ENCODE results near the gene ZMYND10. TPM values are rescaled to one million over a fixed set of nuclear protein-coding genes. Genes with fewer than 3 reads are reported as not detected.

ZMYND10 gene
- polyA plus RNA-seq, 1 donor (not counting 4 experiments of a cell fraction or from before 2014, with no cell fraction given) = 0.21 TPM

DNA sequence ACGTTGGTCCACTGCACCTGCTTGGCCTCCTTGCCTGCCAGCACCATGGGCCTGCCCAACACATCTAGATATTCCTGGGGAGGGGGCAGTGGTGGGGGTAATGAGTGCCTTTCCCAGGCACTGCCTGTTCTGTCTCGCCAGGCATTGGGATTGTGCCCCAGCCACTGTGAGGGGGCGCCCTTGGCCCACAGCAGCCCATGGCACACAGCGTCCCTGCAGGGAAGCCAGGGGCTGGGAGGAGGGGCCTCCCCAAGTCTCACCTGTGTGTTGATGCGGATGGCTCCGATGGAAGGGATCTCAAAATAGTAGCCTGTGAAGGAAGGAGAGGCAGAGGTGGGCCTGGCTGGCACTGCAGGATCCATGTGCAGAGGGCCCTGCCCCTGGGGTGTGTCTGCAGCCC is 32.5 kb upstream of the ZMYND10 start:
- DNase-seq (ENCODE audit: low read depth, low spot score) = no peak
- no peak for TF ChIP-seq EZH2 (IDR thresholded peaks at IDR 0.05; ENCODE audit: low read length)
- TF ChIP-seq, protein P1, sequence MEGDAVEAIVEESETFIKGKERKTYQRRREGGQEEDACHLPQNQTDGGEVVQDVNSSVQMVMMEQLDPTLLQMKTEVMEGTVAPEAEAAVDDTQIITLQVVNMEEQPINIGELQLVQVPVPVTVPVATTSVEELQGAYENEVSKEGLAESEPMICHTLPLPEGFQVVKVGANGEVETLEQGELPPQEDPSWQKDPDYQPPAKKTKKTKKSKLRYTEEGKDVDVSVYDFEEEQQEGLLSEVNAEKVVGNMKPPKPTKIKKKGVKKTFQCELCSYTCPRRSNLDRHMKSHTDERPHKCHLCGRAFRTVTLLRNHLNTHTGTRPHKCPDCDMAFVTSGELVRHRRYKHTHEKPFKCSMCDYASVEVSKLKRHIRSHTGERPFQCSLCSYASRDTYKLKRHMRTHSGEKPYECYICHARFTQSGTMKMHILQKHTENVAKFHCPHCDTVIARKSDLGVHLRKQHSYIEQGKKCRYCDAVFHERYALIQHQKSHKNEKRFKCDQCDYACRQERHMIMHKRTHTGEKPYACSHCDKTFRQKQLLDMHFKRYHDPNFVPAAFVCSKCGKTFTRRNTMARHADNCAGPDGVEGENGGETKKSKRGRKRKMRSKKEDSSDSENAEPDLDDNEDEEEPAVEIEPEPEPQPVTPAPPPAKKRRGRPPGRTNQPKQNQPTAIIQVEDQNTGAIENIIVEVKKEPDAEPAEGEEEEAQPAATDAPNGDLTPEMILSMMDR (optimal IDR thresholded peaks at IDR 0.05 in 1 of 3, IDR thresholded peaks at IDR 0.05 in 1 of 3, conservative IDR thresholded peaks at IDR 0.05 in 1 of 3; ENCODE audit: extremely low read depth in 1 of 3, insufficient read depth in 2 of 3, low read length in 3 of 3) = peak in 1 of 3 experiments; percentile 15
- H3K4me3 ChIP-seq (ENCODE audit: control insufficient read depth in 2 of 3, extremely low read depth in 1 of 3, insufficient read depth in 2 of 3, low read depth in 1 of 3, low read length in 3 of 3) = no peak overlapping the region
- no peaks in the 10 kb centered on the region for H3K27me3 ChIP-seq (ENCODE audit: control insufficient read depth, extremely low read depth, insufficient read depth, low read length)
- H3K9ac ChIP-seq (ENCODE audit: control insufficient read depth, extremely low read depth, insufficient read depth, low read length) = no peak overlapping the region
- no peak overlapping the region for H3K4me2 ChIP-seq (ENCODE audit: control insufficient read depth, extremely low read depth, insufficient read depth, low read depth, low read length)
- H3K27ac ChIP-seq (ENCODE audit: control insufficient read depth, insufficient read depth, low read length) = no peak overlapping the region
- no peaks in the 10 kb centered on the region for H3K9me1 ChIP-seq (ENCODE audit: control insufficient read depth, extremely low read depth, insufficient read depth, low read length)
- dilution Hi-C loops (cut with MboI; ENCODE audit: extremely low pct_ligation_motif_present, low sequenced_read_pairs) = no loop called here
- H4K20me1 ChIP-seq (ENCODE audit: control insufficient read depth, extremely low read depth, insufficient read depth, low read length) = peaks cover 3% of the 10 kb centered on the region
- no peak for FAIRE-seq
- H3K4me1 ChIP-seq (ENCODE audit: control insufficient read depth, extremely low read depth, insufficient read depth, low read length) = no peaks in the 10 kb centered on the region
- no peaks in the 10 kb centered on the region for H3K79me2 ChIP-seq (ENCODE audit: control insufficient read depth, insufficient read depth, low read length)
- no peak overlapping the region for H2AFZ ChIP-seq (ENCODE audit: control insufficient read depth, low read length)
- H3K9me3 ChIP-seq (ENCODE audit: control insufficient read depth, low read depth, low read length) = no peaks in the 10 kb centered on the region
- H3K36me3 ChIP-seq (ENCODE audit: control insufficient read depth in 2 of 2, extremely low read depth in 1 of 2, insufficient read depth in 2 of 2, low read length in 2 of 2) = no peaks in the 10 kb centered on the region

DNA sequence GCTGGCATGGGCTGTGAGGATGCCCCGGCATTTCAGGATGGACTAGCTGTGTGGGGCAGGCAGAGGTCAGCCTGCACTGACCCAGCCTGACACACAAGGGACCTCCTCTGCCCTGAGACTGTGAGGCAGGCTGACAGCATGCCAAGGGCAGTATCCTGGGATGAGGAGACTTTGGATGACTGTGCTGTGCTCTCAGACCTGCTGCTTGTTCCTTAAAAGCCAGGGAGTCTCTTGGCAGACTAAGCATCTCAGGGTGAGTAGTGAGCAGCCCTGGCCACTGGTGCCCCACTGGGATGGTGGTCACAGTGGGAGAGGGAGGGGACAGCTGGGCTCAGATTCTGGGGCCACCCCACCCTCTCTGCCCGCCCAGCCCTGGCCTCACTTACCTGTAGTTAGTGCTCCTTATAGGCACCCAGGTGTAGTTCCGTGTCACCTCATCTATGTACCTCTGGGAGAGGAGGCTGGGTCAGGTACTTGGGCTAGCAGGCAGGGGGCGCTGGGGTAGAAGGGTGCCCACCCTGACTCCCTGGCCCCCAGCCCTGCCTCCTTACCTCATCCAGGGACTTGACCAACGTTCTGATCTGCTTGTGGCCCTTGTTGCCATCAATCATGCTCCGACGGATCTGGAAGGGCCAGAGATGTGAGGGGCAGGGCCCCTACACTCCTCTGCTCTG is 29.9 kb upstream of the ZMYND10 start:
- dilution Hi-C loops (cut with MboI; ENCODE audit: extremely low pct_ligation_motif_present, low sequenced_read_pairs) = no loop called here
- Histone ChIP-seq H3K9me3 (ENCODE audit: control insufficient read depth, low read depth, low read length) (no peaks in the 10 kb centered on the region), H2AFZ (ENCODE audit: control insufficient read depth, low read length) (no peak overlapping the region), H3K79me2 (ENCODE audit: control insufficient read depth, insufficient read depth, low read length) (no peaks in the 10 kb centered on the region), H3K36me3 (ENCODE audit: control insufficient read depth in 2 of 2, extremely low read depth in 1 of 2, insufficient read depth in 2 of 2, low read length in 2 of 2) (no peaks in the 10 kb centered on the region), H3K4me2 (ENCODE audit: control insufficient read depth, extremely low read depth, insufficient read depth, low read depth, low read length) (no peak overlapping the region), H3K27me3 (ENCODE audit: control insufficient read depth, extremely low read depth, insufficient read depth, low read length) (peaks cover 10% of the 10 kb centered on the region), H3K9me1 (ENCODE audit: control insufficient read depth, extremely low read depth, insufficient read depth, low read length) (no peaks in the 10 kb centered on the region), H3K9ac (ENCODE audit: control insufficient read depth, extremely low read depth, insufficient read depth, low read length) (no peak overlapping the region), H4K20me1 (ENCODE audit: control insufficient read depth, extremely low read depth, insufficient read depth, low read length) (peaks cover 3% of the 10 kb centered on the region), H3K4me1 (ENCODE audit: control insufficient read depth, extremely low read depth, insufficient read depth, low read length) (no peaks in the 10 kb centered on the region), H3K27ac (ENCODE audit: control insufficient read depth, insufficient read depth, low read length) (no peak overlapping the region), H3K4me3 (ENCODE audit: control insufficient read depth in 2 of 3, extremely low read depth in 1 of 3, insufficient read depth in 2 of 3, low read depth in 1 of 3, low read length in 3 of 3) (no peak overlapping the region)
- DNase-seq (ENCODE audit: low read depth, low spot score) (no peak), FAIRE-seq (no peak)
- TF ChIP-seq EZH2 (IDR thresholded peaks at IDR 0.05; ENCODE audit: low read length) = no peak
- TF ChIP-seq, protein P1 (optimal IDR thresholded peaks at IDR 0.05 in 1 of 3, IDR thresholded peaks at IDR 0.05 in 1 of 3, conservative IDR thresholded peaks at IDR 0.05 in 1 of 3; ENCODE audit: extremely low read depth in 1 of 3, insufficient read depth in 2 of 3, low read length in 3 of 3) = peak in 2 of 3 experiments; percentile 26 to 35
